ENCODE data around the gene GADD45GIP1.
A peak's percentile ranks its signal among the peaks of the same experiment; 100 is the strongest.

Gene GADD45GIP1
- total RNA-seq, result 38.0 to 68.2 reads per million in 2 experiments

GRCh38 chr19:12956446-12957388 is at the start of gene GADD45GIP1:
TSS of gene GADD45GIP1 (minus strand) at chr19:12957223. CDS start at chr19:12957212, 11 bp downstream.
- peak; percentile 69 for DNase-seq (ENCODE audit: low read depth)

DNA sequence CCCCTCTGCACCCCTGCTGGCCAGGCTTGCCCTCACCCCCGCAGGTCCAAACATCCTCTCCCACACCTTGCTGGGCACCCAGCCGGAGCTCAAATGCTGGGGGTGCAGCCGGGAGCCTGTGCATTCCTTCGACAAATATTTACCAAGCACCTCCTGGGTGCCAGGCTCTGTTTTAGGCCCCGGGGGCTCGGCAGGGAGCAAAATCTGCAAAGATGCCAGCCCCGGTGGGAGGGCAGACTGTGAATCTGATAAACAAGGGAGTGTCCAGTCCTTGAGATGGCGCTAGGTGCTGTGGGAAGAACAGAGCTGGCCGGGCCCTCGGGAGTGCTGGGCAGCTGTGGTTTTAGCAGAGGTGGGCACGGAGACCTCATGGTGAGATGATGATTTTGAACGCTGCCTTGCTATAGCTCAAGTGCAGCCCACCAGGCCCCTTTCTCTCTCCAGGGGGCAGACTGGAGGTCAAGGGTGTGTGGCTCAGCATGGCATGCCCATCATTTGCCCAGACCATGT is 48.9 kb upstream of the GADD45GIP1 start:
- DNase-seq (ENCODE audit: low read depth), result no peak

DNA sequence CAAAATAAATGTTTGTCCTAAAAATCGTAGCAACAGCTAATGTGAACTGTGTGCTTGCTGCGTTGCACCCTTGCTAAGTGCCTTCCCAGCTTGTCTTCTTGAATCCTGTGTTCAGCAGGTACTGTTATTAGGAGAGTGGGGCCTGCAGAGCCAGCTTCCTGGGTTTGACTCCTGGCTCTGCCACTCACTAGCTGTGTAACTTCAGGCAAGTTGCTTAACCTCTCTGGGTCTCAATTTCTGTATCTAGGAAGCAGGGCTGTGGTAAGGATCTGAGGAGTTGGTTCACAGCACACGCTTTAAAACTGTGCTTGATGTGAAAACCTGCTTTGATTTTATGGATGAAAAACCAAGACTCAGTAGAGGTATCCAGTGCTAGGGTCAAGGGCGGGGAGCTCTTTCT is 48.2 kb upstream of the GADD45GIP1 start:
- DNase-seq (ENCODE audit: low read depth), result no peak

- no peak for DNase-seq (ENCODE audit: low read depth)
Measured at GRCh38 chr19:13004273-13004672, 47.2 kb upstream of the GADD45GIP1 start.

DNA sequence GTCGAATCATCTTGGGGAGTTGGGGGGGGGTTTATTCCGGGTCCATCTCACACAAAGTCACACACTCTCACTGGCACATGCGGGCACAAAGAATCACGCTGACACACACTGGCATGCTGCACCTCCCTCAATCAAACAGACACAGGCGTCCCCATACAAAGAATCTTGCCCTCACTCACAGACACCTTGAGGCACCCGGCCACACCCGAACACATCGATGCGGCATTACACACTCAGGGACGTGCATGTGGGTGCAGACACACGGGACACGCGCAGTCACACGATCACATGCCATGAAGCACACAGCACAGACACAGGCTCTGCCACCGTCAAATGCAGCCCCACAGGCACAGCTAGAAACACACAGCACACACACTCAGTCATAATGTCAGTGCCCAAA is 46.1 kb upstream of the GADD45GIP1 start:
- no peak for DNase-seq (ENCODE audit: low read depth)

DNA sequence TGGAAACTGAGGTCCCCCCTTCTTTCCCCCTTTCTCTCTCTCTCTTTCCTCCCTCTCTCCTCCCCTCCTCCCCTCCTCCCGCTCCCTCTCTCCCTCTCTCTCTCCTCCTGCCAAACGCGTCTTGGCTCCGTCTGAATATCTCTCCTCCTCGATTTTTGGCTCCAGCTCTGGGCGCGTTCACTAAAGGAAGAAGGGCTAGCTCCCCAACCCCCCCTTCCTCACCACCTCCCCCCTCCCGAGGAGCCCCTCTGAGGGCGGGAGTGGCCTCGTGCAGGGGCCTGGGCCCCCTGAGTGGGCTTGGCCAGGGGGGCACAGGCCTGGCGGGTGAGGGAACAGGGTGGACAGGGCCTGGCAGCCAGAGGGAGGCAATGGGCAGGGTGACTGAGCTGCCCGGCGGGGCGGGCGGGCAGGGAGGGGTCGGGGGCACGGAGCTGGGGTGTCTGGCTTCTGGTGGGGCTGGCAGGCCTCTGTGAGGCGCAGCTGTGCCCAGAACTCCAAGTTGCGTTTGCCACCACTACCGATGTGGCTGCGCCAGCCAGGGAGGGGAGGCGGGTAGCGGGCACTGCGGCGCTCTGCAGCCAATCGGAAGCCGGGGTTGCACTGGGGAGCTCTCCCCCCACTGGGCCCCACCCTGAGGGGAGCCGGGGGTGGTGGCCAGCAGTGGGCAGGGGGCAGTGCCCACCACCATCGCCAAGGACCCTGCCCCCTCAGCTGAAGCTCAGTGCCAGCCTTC is 45.3 kb upstream of the GADD45GIP1 start:
- DNase-seq (ENCODE audit: low read depth), result no peak

- no peak for DNase-seq (ENCODE audit: low read depth)
Measured at GRCh38 chr19:13001502-13002165, 44.6 kb upstream of the GADD45GIP1 start.

GRCh38 chr19:13001166-13001501 is 44.1 kb upstream of the GADD45GIP1 start:
- DNase-seq (ENCODE audit: low read depth), result no peak

- no peak for DNase-seq (ENCODE audit: low read depth)
Measured at GRCh38 chr19:12997967-12998940, 41.2 kb upstream of the GADD45GIP1 start.

- DNase-seq (ENCODE audit: low read depth), result no peak
Measured at GRCh38 chr19:12997179-12997966, 40.4 kb upstream of the GADD45GIP1 start.

GRCh38 chr19:12996406-12997094 is 39.5 kb upstream of the GADD45GIP1 start:
- DNase-seq (ENCODE audit: low read depth), result no peak

DNA sequence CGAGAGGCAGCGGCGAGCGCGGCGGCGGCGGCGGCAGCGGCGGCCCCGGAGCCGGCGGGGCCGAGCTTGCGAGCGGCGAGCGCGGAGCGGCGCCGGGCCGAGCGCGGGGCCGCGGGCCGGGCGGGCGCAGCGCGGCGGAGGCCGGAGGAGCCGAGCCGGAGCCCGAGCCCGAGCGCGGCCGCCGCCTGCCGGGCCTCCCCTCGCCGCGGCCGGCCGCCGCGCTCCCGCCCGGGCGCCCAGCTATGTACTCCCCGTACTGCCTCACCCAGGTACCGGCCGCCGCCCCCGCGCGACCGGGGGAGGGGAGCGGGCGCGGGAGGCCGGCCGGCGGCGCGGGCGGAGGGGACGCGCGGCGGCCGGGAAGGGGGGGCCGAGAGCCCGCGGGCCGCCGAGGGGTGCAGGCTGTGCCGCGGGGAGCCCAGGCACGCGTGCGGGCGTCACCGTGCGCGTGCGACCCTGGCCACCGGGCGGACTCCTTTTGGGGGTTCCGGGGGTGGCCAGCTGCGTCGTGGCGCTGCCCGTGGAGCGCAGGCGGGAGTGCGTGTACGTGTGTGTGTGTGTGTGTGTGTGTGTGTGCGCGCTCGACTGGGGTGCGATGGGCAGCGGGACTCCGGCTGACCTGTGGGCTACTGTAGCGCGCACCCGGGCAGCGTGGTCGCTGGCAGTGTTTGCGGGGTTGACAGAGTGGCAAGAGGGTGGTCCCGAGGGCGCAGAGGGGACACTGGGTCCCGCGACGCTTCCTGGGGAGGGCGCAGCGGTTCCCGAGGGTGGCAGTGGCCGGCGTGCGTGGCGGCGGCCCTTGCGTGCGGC is 38.8 kb upstream of the GADD45GIP1 start:
- no peak for DNase-seq (ENCODE audit: low read depth)

- DNase-seq (ENCODE audit: low read depth), result peak; percentile 38
Measured at GRCh38 chr19:12994701-12995595, 37.9 kb upstream of the GADD45GIP1 start, which contains the start of gene NFIX. TSS of gene NFIX (plus strand) at chr19:12995475. CDS start at chr19:12995838, 363 bp downstream.

GRCh38 chr19:12993562-12993961 is 36.5 kb upstream of the GADD45GIP1 start:
- DNase-seq (ENCODE audit: low read depth), result no peak

DNA sequence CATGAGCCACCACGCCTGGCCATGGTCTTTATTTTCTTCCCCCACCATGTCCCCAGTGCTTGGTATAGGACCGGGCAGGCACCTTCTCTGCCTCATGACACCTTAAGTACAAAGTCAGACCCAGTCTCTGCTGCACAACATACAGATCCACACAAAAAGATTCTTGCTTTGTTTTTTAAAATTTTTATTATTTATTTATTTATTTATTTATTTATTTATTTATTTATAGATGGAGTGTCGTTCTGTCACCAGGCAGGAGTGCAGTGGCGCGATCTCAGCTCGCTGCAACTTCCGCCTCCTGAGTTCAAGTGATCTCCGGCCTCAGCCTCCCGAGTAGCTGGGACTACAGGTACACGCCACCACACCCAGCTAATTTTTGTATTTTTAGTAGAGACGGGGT is 35.7 kb upstream of the GADD45GIP1 start:
- no peak for DNase-seq (ENCODE audit: low read depth)

DNA sequence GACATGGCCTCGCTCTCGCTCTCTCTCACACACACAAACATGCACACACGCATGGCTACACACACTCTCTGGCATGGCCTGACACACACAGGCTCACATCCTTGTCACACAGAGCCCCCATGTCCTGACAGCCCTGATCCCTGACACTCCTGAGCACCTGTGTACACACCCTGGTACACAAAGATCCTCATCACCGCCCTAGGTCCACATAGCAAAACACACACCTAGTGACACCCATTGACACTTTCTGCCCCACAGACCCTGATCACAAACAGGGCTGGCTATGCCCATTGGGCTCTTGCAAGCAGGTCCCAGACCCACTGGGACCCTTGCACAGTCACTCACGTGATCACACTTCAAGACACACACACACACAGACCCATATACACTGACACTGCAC is 34.3 kb upstream of the GADD45GIP1 start:
- no peak for DNase-seq (ENCODE audit: low read depth)

DNA sequence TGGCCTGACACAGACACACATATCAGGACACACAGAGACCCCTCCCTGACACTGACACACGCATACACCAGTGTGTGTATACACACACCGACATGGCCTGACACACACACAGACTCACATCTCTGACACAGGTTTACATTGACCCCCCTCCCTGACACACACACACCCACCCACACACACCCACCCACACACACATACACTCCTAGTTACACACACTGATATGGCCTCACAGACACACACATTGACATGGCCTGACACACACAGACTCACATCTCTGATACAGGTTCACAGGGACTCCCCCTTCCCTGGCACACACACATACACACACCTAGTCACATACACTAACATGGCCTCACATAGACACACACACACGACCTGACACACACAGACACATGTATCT is 33.8 kb upstream of the GADD45GIP1 start:
- no peak for DNase-seq (ENCODE audit: low read depth)

GRCh38 chr19:12990431-12990830 is 33.4 kb upstream of the GADD45GIP1 start:
- no peak for DNase-seq (ENCODE audit: low read depth)

Data from T follicular helper cell (primary cell).